GM23338 (cell line): Measurements from ENCODE around the gene LPGAT1.

Experiments used
- CREB1 ChIP-seq: fragments of 250-450 bp; sonication (Bioruptor Pico); IDR thresholded peaks from 2 replicates; pipeline ENCODE4 v1.5.0; 2020; ENCODE audit warnings: low read depth, mild to moderate bottlenecking, moderate library complexity
- EZH2 ChIP-seq: fragments of 200-600 bp; sonication (generic); IDR thresholded peaks from one replicate; pipeline ENCODE4 v1.8.0; 2017; ENCODE audit warnings: antibody characterized with exemption, mild to moderate bottlenecking, low read depth; ENCODE audit not compliant: unreplicated experiment
- EZH2phosphoT487 ChIP-seq: fragments of 200-600 bp; sonication (generic); IDR thresholded peaks from one replicate; pipeline ENCODE4 v1.8.1; 2018; ENCODE audit warnings: antibody characterized with exemption; ENCODE audit not compliant: unreplicated experiment
- JUNB ChIP-seq: IDR thresholded peaks from one replicate; pipeline ENCODE4 v1.6.1; 2016; ENCODE audit warnings: antibody characterized with exemption; ENCODE audit not compliant: unreplicated experiment
- POLR2AphosphoS5 ChIP-seq: IDR thresholded peaks from 2 replicates; pipeline ENCODE4 v1.6.1; 2016; ENCODE audit warnings: antibody characterized with exemption, low read depth
- STAT1 ChIP-seq: IDR thresholded peaks from one replicate; pipeline ENCODE4 v1.6.1; 2016; ENCODE audit warnings: antibody characterized with exemption; ENCODE audit not compliant: unreplicated experiment
- ZNF114 ChIP-seq: fragments of 250-450 bp; sonication (Bioruptor Pico); IDR thresholded peaks from 2 replicates; pipeline ENCODE4 v1.5.0; 2020; ENCODE audit warnings: mild to moderate bottlenecking, moderate library complexity
- TF ChIP-seq, protein P1 (sequence below), 2 experiments: fragments of 200-600 bp in 1 of 2; sonication (generic) in 1 of 2; conservative IDR thresholded peaks; 2 replicates each; pipeline versions ENCODE4 v1.5.1 to v1.6.1; 2016 to 2017; ENCODE audit warnings: antibody characterized with exemption in 2 of 2, low read depth in 2 of 2, mild to moderate bottlenecking in 2 of 2, moderate library complexity in 1 of 2
- TF ChIP-seq, protein P2 (sequence below): IDR thresholded peaks from one replicate; pipeline ENCODE4 v1.6.1; 2018; ENCODE audit warnings: antibody characterized with exemption; ENCODE audit not compliant: unreplicated experiment
- TF ChIP-seq, protein P3 (sequence below): IDR thresholded peaks from 2 replicates; pipeline ENCODE4 v1.6.1; 2016; ENCODE audit warnings: antibody characterized with exemption

GRCh38 chr1:211843018-211843417 is 12.5 kb upstream of the LPGAT1 start:
- TF ChIP-seq EZH2: no peak
- TF ChIP-seq EZH2phosphoT487: no peak
- TF ChIP-seq, protein P1, sequence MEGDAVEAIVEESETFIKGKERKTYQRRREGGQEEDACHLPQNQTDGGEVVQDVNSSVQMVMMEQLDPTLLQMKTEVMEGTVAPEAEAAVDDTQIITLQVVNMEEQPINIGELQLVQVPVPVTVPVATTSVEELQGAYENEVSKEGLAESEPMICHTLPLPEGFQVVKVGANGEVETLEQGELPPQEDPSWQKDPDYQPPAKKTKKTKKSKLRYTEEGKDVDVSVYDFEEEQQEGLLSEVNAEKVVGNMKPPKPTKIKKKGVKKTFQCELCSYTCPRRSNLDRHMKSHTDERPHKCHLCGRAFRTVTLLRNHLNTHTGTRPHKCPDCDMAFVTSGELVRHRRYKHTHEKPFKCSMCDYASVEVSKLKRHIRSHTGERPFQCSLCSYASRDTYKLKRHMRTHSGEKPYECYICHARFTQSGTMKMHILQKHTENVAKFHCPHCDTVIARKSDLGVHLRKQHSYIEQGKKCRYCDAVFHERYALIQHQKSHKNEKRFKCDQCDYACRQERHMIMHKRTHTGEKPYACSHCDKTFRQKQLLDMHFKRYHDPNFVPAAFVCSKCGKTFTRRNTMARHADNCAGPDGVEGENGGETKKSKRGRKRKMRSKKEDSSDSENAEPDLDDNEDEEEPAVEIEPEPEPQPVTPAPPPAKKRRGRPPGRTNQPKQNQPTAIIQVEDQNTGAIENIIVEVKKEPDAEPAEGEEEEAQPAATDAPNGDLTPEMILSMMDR (conservative IDR thresholded peaks at IDR 0.05; ENCODE audit: low read depth in 2 of 2): no peak
- TF ChIP-seq, protein P2, sequence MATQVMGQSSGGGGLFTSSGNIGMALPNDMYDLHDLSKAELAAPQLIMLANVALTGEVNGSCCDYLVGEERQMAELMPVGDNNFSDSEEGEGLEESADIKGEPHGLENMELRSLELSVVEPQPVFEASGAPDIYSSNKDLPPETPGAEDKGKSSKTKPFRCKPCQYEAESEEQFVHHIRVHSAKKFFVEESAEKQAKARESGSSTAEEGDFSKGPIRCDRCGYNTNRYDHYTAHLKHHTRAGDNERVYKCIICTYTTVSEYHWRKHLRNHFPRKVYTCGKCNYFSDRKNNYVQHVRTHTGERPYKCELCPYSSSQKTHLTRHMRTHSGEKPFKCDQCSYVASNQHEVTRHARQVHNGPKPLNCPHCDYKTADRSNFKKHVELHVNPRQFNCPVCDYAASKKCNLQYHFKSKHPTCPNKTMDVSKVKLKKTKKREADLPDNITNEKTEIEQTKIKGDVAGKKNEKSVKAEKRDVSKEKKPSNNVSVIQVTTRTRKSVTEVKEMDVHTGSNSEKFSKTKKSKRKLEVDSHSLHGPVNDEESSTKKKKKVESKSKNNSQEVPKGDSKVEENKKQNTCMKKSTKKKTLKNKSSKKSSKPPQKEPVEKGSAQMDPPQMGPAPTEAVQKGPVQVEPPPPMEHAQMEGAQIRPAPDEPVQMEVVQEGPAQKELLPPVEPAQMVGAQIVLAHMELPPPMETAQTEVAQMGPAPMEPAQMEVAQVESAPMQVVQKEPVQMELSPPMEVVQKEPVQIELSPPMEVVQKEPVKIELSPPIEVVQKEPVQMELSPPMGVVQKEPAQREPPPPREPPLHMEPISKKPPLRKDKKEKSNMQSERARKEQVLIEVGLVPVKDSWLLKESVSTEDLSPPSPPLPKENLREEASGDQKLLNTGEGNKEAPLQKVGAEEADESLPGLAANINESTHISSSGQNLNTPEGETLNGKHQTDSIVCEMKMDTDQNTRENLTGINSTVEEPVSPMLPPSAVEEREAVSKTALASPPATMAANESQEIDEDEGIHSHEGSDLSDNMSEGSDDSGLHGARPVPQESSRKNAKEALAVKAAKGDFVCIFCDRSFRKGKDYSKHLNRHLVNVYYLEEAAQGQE: no peak
- no peak for TF ChIP-seq ZNF114 (CRISPR knock-in tag)
- TF ChIP-seq STAT1: no peak
- no peak for TF ChIP-seq CREB1 (CRISPR knock-in tag)
- TF ChIP-seq, protein P3, sequence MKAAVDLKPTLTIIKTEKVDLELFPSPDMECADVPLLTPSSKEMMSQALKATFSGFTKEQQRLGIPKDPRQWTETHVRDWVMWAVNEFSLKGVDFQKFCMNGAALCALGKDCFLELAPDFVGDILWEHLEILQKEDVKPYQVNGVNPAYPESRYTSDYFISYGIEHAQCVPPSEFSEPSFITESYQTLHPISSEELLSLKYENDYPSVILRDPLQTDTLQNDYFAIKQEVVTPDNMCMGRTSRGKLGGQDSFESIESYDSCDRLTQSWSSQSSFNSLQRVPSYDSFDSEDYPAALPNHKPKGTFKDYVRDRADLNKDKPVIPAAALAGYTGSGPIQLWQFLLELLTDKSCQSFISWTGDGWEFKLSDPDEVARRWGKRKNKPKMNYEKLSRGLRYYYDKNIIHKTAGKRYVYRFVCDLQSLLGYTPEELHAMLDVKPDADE: no peak
- TF ChIP-seq JUNB: no peak
- TF ChIP-seq POLR2AphosphoS5: no peak
